GM18502 (cell line): ENCODE data around the gene APEX1.

Experiments
- ATAC-seq: cut with Tn5 transposase; IDR thresholded peaks from one replicate; pipeline ENCODE4 v1.9.1; 2021; ENCODE audit warnings: mild to moderate bottlenecking; ENCODE audit not compliant: unreplicated experiment, poor library complexity

The APEX1 gene

DNA sequence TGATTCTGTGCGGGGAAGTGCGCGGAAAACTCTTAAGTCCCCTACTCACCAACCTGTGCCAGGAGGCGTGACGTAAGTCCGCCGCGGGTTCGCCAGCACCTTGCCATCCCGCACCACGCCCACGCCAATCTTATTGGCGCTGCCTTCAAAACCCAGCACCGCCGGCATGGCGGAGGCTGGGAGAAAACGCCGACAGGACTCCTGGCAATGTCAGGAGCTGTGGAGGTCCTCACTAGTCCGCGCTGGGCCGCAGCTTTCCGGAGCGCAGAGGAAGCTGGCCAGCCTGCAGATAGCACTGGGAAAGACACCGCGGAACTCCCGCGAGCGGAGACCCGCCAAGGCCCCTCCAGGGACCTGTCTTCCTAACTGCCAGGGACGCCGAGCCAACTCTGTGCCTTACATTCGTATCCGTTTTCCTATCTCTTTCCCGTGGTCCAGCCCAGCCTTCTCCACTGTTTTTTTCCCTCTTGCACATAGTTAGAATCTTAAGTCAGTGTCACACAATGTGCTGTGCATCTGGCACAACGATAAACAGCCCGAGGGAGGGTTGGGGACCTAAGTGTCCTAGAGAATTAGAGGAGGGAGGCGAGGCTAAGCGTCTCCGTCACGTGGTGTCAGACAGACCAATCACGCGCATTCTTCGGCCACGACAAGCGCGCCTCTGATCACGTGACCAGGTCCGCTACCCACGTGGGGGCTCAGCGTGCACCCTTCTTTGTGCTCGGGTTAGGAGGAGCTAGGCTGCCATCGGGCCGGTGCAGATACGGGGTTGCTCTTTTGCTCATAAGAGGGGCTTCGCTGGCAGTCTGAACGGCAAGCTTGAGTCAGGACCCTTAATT lies at the start of gene APEX1, which contains the start of gene OSGEP:
APEX1 (plus strand) TSS at position 711 of the 839 bp plus-strand sequence. CDS start 420 bp downstream, outside the sequence.
OSGEP (minus strand) TSS at position 297 of the 839 bp plus-strand sequence; CDS start at position 168, 129 bp downstream.
- ATAC-seq = peak; percentile 86

DNA sequence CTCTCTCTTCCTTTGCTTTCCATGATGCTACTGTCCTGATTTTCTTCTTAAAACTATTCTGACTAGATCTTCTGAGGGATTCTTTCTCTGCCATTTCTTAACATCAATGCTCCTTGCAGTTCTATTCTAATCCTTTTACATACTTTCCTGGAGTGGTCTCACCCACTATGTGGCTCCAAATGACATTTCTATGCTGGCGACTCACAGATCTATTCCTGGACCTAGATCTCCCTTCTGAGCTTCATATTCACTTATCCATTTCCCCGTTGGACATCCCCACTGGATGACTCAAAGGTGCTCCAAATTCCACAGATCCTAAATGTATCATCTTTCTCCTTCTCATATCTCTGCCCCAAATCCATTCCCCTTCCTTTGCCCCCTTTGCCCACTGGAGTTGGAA lies 45.8 kb upstream of the APEX1 start:
- ATAC-seq = no peak

- peak; percentile 62 for ATAC-seq
These were observed 42.6 kb upstream of the APEX1 start for GRCh38 chr14:20412411-20412810.

DNA sequence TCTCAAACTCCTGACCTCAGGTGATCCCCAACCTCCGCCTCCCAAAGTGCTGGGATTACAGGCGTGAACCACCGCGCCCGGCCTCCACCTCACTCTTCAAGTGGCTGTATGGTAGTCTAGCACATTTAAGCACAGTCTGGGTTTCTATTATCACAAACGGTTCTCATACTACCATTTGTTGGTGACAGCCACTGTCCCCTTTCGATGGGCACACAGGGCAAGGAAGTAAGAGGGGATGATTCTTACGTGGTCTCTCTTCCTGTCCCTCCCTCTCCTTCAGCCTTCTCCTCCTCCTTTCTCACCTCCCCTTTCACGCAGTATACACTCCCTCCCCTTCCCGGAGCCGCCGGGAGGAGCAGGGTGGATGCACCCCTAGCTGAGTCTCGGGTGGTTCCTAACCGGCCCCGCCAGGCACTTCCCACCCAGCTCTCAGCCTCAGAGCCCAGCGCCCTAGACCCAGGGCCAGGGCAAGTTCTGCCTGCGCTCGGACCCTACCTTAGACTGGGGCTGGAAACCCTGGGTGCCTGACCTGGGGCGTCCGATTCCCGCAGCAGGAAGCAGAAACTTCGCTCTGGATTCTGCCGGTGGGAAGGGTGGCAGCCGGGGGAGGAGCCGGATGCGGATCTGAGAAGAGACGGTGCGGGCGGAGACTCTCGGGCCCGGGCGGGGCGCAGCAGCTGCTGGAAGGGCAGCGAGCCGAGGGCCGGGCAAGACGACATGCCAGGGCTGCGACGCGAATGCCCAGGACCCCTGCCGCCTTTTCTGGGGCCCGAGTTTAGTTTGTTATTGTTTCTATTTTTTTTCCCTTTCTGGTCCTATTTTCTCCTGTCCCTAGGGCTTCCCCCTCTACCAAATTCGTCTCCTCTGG lies 41.9 kb upstream of the APEX1 start, which contains the start of gene TEP1:
TEP1 (minus strand) TSS at position 626 of the 868 bp plus-strand sequence. CDS start 5,062 bp downstream, outside the sequence.
- ATAC-seq = peak; percentile 78

DNA sequence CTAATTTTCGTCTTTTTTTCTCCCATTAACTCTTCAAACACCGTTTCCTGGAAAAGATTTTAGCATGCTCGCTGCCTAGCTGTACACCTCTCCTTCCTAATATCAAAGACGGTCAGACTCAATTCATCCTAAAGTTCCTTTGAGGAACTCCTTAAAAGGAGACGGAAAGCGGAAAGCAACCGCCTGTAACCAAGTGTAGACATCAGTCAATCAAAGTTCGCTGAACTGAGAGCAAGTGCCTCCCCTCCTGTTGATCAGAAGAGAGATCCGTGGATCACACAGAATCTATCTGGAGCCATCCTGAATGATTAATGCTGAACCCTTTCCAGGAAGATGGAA lies 41.3 kb upstream of the APEX1 start:
- ATAC-seq = peak; percentile 40

GRCh38 chr14:20415782-20416206 lies 39.2 kb upstream of the APEX1 start:
- no peak for ATAC-seq

- no peak for ATAC-seq
These were observed 38.8 kb upstream of the APEX1 start for GRCh38 chr14:20416223-20416622.

GRCh38 chr14:20417250-20418186 lies 37.5 kb upstream of the APEX1 start:
- ATAC-seq = no peak

- no peak for ATAC-seq
These were observed 36.5 kb upstream of the APEX1 start for GRCh38 chr14:20418501-20418909.

GRCh38 chr14:20419419-20419818 lies 35.6 kb upstream of the APEX1 start:
- no peak for ATAC-seq

- no peak for ATAC-seq
These were observed 33.8 kb upstream of the APEX1 start for GRCh38 chr14:20421267-20421666.

DNA sequence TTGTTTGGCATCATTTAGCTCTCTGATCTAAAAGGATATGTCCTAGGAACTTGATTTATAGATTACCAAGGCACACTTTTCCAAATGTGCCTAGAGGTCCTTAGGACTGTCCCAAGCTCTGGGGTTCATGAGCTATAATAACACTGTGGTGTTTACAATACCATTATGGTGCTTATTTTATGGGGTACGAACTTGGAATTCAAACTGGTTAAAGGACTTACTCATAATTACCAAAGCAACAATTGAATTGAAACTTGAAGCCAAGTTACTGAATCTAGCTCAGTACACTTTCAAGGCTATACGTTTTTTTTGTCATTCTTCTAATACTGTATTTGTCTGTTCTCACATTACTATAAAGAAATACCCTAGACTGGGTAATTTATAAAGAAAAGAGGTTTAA lies 32.1 kb upstream of the APEX1 start:
- ATAC-seq = no peak

- ATAC-seq = no peak
These were observed 30.2 kb upstream of the APEX1 start for GRCh38 chr14:20424851-20425250.

DNA sequence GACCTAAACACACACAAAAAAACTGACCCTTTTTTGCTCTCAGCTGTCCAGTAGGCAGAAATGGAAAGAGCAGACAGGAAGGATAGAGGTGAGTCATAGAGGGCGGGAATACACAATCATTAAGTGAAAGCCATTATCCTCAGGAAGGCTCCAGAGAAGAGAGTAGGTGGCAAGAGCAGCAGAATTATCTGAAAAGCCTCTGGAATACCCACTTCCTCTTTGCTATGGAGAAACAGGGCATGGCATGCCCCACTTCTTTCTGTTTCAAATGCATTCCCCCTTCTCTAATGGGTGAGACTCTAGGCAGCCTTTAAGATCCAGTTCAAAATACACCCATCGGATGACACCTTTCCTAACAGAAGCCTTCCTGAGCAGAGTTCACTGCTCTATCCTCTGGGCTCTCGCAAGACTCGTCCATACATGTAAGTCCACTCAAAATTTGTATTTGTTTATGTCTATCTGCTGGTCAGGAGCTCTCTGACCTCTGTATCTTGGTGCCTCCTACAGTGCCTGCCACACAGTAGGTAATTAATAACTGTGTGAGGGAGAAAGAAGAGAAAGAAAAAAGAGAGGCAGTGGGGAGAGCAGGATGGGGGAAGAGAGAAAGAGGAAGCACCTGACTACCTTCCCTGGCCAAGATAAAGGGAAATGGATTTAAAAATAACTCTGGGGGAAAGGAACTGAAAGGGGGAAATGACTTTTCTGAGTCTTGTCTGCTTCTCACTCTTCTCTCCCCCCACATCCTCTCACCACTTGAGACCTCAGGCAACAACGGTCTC lies 27.6 kb upstream of the APEX1 start:
- peak; percentile 80 for ATAC-seq

DNA sequence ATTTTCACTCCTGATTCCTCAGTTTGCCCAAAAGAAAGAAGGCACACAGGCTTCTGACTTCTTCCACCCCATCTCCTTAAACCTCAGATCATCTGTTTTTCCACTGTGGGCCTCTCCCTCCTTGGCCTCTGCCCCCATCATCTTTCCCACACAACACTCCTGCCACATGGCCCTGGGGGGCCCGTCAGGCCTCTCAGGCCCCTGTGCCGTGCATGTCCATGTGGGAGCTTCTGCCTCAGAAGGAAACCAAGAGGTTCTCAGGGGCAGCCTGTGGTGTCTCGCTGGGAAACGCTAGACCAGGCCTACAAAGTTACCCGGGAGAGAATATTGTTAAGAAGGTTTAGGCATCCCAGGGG lies 27.0 kb upstream of the APEX1 start:
- peak; percentile 49 for ATAC-seq

- ATAC-seq = no peak
These were observed 26.2 kb upstream of the APEX1 start for GRCh38 chr14:20428802-20429201.

DNA sequence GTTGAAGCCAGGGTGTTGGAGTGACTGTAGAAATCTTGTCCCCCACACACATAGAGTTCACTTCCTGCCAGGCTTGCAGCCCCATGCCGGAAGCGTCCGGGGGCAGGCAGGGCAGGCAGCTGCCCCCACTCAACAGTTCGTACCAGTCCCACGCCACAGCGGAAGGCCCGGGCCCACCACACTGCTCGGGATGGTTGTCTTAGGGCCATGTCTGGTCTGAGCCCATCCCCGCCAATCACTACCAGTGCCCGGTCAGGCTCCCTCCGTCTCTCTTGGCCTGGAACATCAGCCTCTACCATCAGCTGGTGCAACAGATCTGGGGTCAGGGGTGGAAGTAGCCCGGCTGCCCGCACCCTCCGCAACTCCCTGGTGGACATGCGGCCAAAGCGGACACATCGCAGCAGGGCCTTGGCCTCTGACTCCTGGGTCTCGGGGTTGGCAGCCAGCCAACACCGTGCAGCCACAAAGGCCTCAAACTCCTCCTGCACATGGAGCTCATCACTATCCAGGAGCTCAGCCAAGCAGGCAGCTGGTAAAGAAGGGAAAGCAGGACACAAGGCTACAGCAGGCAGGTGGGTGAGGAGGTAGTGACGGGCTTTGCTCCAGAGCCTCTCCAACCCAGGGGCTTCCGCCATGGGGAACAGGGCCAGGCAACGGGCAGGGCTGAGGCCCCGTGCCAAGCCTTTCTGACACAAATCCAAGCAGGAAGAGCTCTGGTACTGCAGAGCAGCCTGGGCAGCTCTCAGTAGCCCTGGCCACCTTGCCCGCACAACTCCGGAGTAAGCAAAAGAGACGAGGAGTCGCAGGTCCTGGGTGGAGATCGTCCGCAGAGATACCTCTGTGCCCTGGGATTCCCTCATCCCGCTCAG lies 25.0 kb upstream of the APEX1 start:
- ATAC-seq = no peak
